Endothelial cell (in vitro differentiated cells): ENCODE measurements around the gene RNF13. TPM values are rescaled to one million over a fixed set of nuclear protein-coding genes. Genes with fewer than 3 reads are reported as not detected.
"Not testable (repeated sequence)": the region's sequence is repeated elsewhere in the genome, so short reads cannot be mapped to it uniquely, and the experiment has no call there.

Experiments
- DNase-seq: peaks from one replicate; pipeline ENCODE4 v3.0.0; 2021; ENCODE audit warnings: low spot score
- H3K27ac Mint-ChIP-seq: one replicate; pipeline ENCODE4 v1.8.0; 2021; ENCODE audit warnings: mixed read lengths, inconsistent platforms; ENCODE audit not compliant: unreplicated experiment
- H3K27me3 Mint-ChIP-seq: one replicate; pipeline ENCODE4 v1.8.0; 2021; ENCODE audit warnings: mild to moderate bottlenecking, moderate library complexity, mixed read lengths, inconsistent platforms; ENCODE audit not compliant: unreplicated experiment
- H3K36me3 Mint-ChIP-seq: one replicate; pipeline ENCODE4 v1.8.0; 2021; ENCODE audit warnings: mild to moderate bottlenecking, low read depth, mixed read lengths, inconsistent platforms; ENCODE audit not compliant: unreplicated experiment
- H3K4me1 Mint-ChIP-seq: one replicate; pipeline ENCODE4 v1.8.0; 2021; ENCODE audit warnings: mild to moderate bottlenecking, mixed read lengths, inconsistent platforms; ENCODE audit not compliant: unreplicated experiment
- H3K4me3 Mint-ChIP-seq: one replicate; pipeline ENCODE4 v1.8.0; 2021; ENCODE audit warnings: mild to moderate bottlenecking, mixed read lengths, inconsistent platforms; ENCODE audit not compliant: unreplicated experiment
- H3K9me3 Mint-ChIP-seq: one replicate; pipeline ENCODE4 v1.8.0; 2021; ENCODE audit warnings: mixed read lengths, inconsistent platforms; ENCODE audit not compliant: unreplicated experiment
- CTCF ChIP-seq: fragments of 200-600 bp; sonication (generic); IDR thresholded peaks from one replicate; pipeline ENCODE4 v1.5.0; 2021; ENCODE audit warnings: antibody characterized with exemption; ENCODE audit not compliant: unreplicated experiment
- total RNA-seq: library from RNA; stranded (reverse); fragmentation: NEBNext Ultra II Directional; extraction: Animal tissue kit (Norgen Biotek cat#: 25700); gene quantifications from one replicate; pipeline ENCODE4 v1.2.1, GENCODE V29; 2021; ENCODE audit not compliant: unreplicated experiment

RNF13 gene
- total RNA-seq, 1 donor from 2014 or later = 30.7 TPM

- DNase-seq = no peak
- no peaks in the 10 kb centered on the region for H3K4me1 Mint-ChIP-seq
- H3K9me3 Mint-ChIP-seq = no peaks in the 10 kb centered on the region
- H3K27me3 Mint-ChIP-seq = no peaks in the 10 kb centered on the region
- no peak overlapping the region for H3K4me3 Mint-ChIP-seq
- peaks cover 17% of the 10 kb centered on the region for H3K36me3 Mint-ChIP-seq
- TF ChIP-seq CTCF = no peak
- H3K27ac Mint-ChIP-seq = no peak overlapping the region
Observed at GRCh38 chr3:149941186-149941585, 128.2 kb downstream of the RNF13 start.

- Mint-ChIP-seq H3K9me3 (no peaks in the 10 kb centered on the region), H3K27ac (no peak overlapping the region), H3K4me3 (no peak overlapping the region), H3K36me3 (peaks cover 25% of the 10 kb centered on the region), H3K27me3 (no peaks in the 10 kb centered on the region), H3K4me1 (no peaks in the 10 kb centered on the region)
- no peak for DNase-seq
- TF ChIP-seq CTCF = no peak
Observed at GRCh38 chr3:149941946-149942345, 128.9 kb downstream of the RNF13 start.

GRCh38 chr3:149942409-149942808 lies 129.4 kb downstream of the RNF13 start:
- DNase-seq = no peak
- H3K4me3 Mint-ChIP-seq = no peak overlapping the region
- H3K27me3 Mint-ChIP-seq = no peaks in the 10 kb centered on the region
- TF ChIP-seq CTCF = no peak
- H3K36me3 Mint-ChIP-seq = peaks cover 27% of the 10 kb centered on the region
- H3K27ac Mint-ChIP-seq = no peak overlapping the region
- H3K4me1 Mint-ChIP-seq = no peaks in the 10 kb centered on the region
- no peaks in the 10 kb centered on the region for H3K9me3 Mint-ChIP-seq

- H3K27me3 Mint-ChIP-seq, H3K27ac Mint-ChIP-seq, H3K4me3 Mint-ChIP-seq, H3K9me3 Mint-ChIP-seq, H3K4me1 Mint-ChIP-seq, DNase-seq: not testable (repeated sequence)
- H3K36me3 Mint-ChIP-seq = peaks cover 37% of the 10 kb centered on the region
Observed at GRCh38 chr3:149943966-149944365, 131.0 kb downstream of the RNF13 start.

GRCh38 chr3:149947231-149947630 lies 134.2 kb downstream of the RNF13 start:
- no peak for DNase-seq
- no peaks in the 10 kb centered on the region for H3K4me1 Mint-ChIP-seq
- H3K27me3 Mint-ChIP-seq = no peaks in the 10 kb centered on the region
- TF ChIP-seq CTCF = no peak
- no peak overlapping the region for H3K4me3 Mint-ChIP-seq
- H3K27ac Mint-ChIP-seq = no peak overlapping the region
- peaks cover 37% of the 10 kb centered on the region for H3K36me3 Mint-ChIP-seq
- no peaks in the 10 kb centered on the region for H3K9me3 Mint-ChIP-seq

GRCh38 chr3:149949181-149949580 lies 136.2 kb downstream of the RNF13 start:
- Mint-ChIP-seq H3K4me3 (no peak overlapping the region), H3K4me1 (no peaks in the 10 kb centered on the region), H3K36me3 (peaks cover 31% of the 10 kb centered on the region), H3K27ac (no peak overlapping the region), H3K9me3 (no peaks in the 10 kb centered on the region), H3K27me3 (no peaks in the 10 kb centered on the region)
- TF ChIP-seq CTCF = no peak
- DNase-seq = no peak
